ENCODE results near the gene GID8. TPM values are rescaled to one million over a fixed set of nuclear protein-coding genes. Genes with fewer than 3 reads are reported as not detected.
A peak's percentile ranks its signal among the peaks of the same experiment; 100 is the strongest.

The GID8 gene
- total RNA-seq, 1 experiment from 2014 or later = 35.6 TPM

GRCh38 chr20:62927128-62927705, 10.7 kb upstream of the GID8 start:
- H3K4me2 ChIP-seq (ENCODE audit: low read length) = peak overlapping the region; percentile 75
- no TSS peak for BruUV-seq (replicated peaks)
- no peaks in the 10 kb centered on the region for H3K9me2 ChIP-seq (ENCODE audit: insufficient read depth)
- peak overlapping the region; percentile 94 for H3K27ac ChIP-seq (ENCODE audit: low read depth, low read length)
- ATAC-seq (no peak), DNase-seq (ENCODE audit: low read depth, low spot score) (no peak)
- peak overlapping the region; percentile 96 for H3K9ac ChIP-seq (ENCODE audit: low read length)
- no peaks in the 10 kb centered on the region for H3K9me3 ChIP-seq (ENCODE audit: control insufficient read depth in 1 of 2, insufficient read depth in 1 of 2, low read depth in 1 of 2, low read length in 2 of 2)
- ChIA-PET RAD21 (ENCODE audit: low non-redundant PET in 1 of 2, low total read pairs in 2 of 2, uncharacterized antibody in 2 of 2, unreplicated experiment in 2 of 2) (no interaction called here), CTCF (interaction anchor here (1.2 kb wide), 1 partner anchor 52 kb away, joined by 3 read pairs; no protein-coding TSS in a partner anchor), POLR2A (no interaction called here)
- H3K4me1 ChIP-seq (ENCODE audit: control insufficient read depth in 1 of 2, insufficient read depth in 2 of 2, low read length in 2 of 2) = peaks cover 37 to 75% of the 10 kb centered on the region in 2 experiments
- no peak overlapping the region for H2AFZ ChIP-seq (ENCODE audit: low read depth, low read length, poor library complexity, severe bottlenecking)
- peaks cover 50% of the 10 kb centered on the region for H4K20me1 ChIP-seq (ENCODE audit: insufficient read depth)
- H3K79me2 ChIP-seq (ENCODE audit: insufficient read depth, low read length) = peaks cover 99% of the 10 kb centered on the region
- TF ChIP-seq CTCF (IDR thresholded peaks at IDR 0.05 in 2 of 3, conservative IDR thresholded peaks at IDR 0.05 in 1 of 3; ENCODE audit: borderline replicate concordance in 1 of 3, insufficient read depth in 1 of 3, low read depth in 2 of 3, low read length in 2 of 3) (no peak), SIN3A (IDR thresholded peaks at IDR 0.05; ENCODE audit: low read depth) (no peak), SP1 (IDR thresholded peaks at IDR 0.05; ENCODE audit: low read depth) (no peak), POLR2AphosphoS5 (IDR thresholded peaks at IDR 0.05; ENCODE audit: low read depth, low read length) (no peak), EZH2phosphoT487 (IDR thresholded peaks at IDR 0.05; ENCODE audit: borderline replicate concordance) (no peak), SRF (IDR thresholded peaks at IDR 0.05; ENCODE audit: low read depth) (no peak), FOSL1 (IDR thresholded peaks at IDR 0.05; ENCODE audit: low read depth) (no peak), EGR1 (IDR thresholded peaks at IDR 0.05; ENCODE audit: low read depth) (no peak), ZBTB33 (IDR thresholded peaks at IDR 0.05; ENCODE audit: extremely low read depth, insufficient replicate concordance, low read length) (no peak), TCF7L2 (IDR thresholded peaks at IDR 0.05; ENCODE audit: borderline replicate concordance, extremely low read depth, insufficient read depth, insufficient read length) (no peak), POLR2A (IDR thresholded peaks at IDR 0.05; ENCODE audit: borderline replicate concordance, extremely low read depth, insufficient read depth, insufficient read length) (no peak), JUND (IDR thresholded peaks at IDR 0.05) (no peak), ELF1 (IDR thresholded peaks at IDR 0.05; ENCODE audit: borderline replicate concordance, low read depth) (no peak), ZNF274 (IDR thresholded peaks at IDR 0.05; ENCODE audit: low read depth, low read length) (no peak)
- intact Hi-C loops (cut with micrococcal nuclease) = no loop called here
- peak overlapping the region; percentile 71 to 89 for H3K4me3 ChIP-seq (replicated peaks in 1 of 2; ENCODE audit: low read depth in 1 of 2, low read length in 2 of 2)
- 0 out of 4 replicates have a peak, but pooled peaks cover 0 to 3% of the 10 kb centered on the region in 2 experiments for H3K36me3 ChIP-seq (ENCODE audit: control insufficient read depth in 1 of 2, insufficient read depth in 2 of 2, low read length in 2 of 2)
- no peaks in the 10 kb centered on the region for H3K27me3 ChIP-seq (ENCODE audit: insufficient read depth, low read length)
